Upper lobe of left lung (tissue), 4 donors: Measurements from ENCODE around the gene DKC1.

Experiments used
- POLR2A ChIP-seq, 4 donors: fragments of 450-650 bp; IDR thresholded peaks; one replicate each; pipeline ENCODE4 v1.5.1; 2016 to 2017; ENCODE audit warnings: antibody characterized with exemption in 4 of 4, mild to moderate bottlenecking in 2 of 4
- TF ChIP-seq, protein P1 (sequence below), 6 experiments: fragments of 450-650 bp in 4 of 6; fragments of 200-600 bp in 2 of 6; sonication (generic) in 2 of 6; IDR thresholded peaks; one replicate each; pipeline ENCODE4 v1.5.1; 2016 to 2019; ENCODE audit warnings: antibody characterized with exemption in 6 of 6

DNA sequence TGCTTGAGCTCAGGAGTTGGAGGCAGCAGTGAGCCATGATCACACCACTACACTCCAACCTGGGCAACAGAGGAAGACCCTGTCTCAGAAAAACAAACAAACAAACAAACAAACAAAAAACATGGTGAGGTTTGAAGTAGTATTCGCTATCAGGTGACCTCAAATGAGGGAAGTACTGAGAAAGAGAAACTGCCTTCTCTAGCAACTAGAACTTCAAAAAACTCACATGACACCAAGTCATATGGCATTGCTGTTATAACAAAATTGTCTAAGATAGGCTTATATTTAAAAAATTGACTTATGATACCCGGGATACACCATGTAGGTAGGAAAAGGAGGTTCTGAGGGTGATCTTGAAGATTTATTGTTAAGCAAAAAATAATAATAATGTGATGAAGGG lies 32.4 kb downstream of the DKC1 start:
- TF ChIP-seq, protein P1, sequence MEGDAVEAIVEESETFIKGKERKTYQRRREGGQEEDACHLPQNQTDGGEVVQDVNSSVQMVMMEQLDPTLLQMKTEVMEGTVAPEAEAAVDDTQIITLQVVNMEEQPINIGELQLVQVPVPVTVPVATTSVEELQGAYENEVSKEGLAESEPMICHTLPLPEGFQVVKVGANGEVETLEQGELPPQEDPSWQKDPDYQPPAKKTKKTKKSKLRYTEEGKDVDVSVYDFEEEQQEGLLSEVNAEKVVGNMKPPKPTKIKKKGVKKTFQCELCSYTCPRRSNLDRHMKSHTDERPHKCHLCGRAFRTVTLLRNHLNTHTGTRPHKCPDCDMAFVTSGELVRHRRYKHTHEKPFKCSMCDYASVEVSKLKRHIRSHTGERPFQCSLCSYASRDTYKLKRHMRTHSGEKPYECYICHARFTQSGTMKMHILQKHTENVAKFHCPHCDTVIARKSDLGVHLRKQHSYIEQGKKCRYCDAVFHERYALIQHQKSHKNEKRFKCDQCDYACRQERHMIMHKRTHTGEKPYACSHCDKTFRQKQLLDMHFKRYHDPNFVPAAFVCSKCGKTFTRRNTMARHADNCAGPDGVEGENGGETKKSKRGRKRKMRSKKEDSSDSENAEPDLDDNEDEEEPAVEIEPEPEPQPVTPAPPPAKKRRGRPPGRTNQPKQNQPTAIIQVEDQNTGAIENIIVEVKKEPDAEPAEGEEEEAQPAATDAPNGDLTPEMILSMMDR (IDR thresholded peaks at IDR 0.05), result no peak
- TF ChIP-seq POLR2A (IDR thresholded peaks at IDR 0.05), result no peak
